ENCODE data around the gene MBOAT2.

MBOAT2 gene

GRCh38 chr2:8929128-8929527 lies 74.4 kb downstream of the MBOAT2 start:
- H3K36me3 ChIP-seq, result no peaks in the 10 kb centered on the region
- no peak for DNase-seq
- no peak overlapping the region for H3K4me3 ChIP-seq (ENCODE audit: low read depth, low read length)
- TF ChIP-seq CTCF (IDR thresholded peaks at IDR 0.05; ENCODE audit: low read depth, low read length), result no peak
- no peaks in the 10 kb centered on the region for H3K9me3 ChIP-seq
- H3K4me1 ChIP-seq, result 0 out of 2 replicates have a peak, but pooled peaks cover 2% of the 10 kb centered on the region
- no peaks in the 10 kb centered on the region for H3K27me3 ChIP-seq

DNA sequence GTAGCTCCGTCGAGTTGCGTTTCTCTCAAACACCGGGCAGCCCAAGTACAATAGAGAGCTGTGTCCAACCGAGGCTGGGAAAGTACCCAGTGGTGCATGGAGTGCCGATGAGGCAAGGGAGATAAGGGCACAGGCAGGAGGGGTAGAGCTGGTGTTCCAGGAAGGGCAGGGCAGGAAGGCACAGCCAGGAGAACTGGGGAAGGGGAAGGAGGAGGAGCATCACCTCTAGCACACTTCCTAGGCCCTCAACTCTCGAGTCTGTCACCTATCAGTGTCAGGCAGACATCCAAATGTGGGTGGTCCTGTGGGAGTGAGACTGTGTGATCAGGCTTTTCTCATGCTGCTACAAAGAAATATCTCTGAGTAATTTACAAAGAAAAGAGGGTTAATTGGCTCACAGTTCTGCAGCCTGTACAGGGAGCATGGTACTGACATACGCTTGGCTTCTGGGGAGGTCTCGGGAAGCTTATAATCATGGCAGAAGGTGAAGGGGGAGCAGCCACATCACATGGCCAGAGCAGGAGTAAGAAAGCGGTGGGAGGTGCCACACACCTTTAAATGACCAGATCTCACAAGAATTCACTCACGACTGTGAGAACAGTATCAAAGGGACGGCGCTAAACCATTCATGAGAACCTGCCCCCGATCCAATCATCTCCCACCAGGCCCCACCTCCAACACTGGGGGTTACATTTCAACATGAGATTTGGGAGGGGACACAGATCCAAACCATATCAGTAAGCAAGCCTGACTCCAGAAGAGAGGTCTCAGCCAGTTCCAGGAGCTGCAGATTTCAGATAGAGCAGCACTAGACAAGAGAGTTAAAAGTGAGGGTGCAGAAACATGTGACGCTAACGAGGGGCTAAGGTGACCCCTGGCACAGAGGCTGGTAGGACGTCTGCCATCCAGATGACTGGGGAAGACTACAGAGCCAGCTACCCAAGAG lies 75.7 kb downstream of the MBOAT2 start:
- no peak for TF ChIP-seq CTCF (IDR thresholded peaks at IDR 0.05; ENCODE audit: low read depth, low read length)
- Histone ChIP-seq H3K27me3 (no peaks in the 10 kb centered on the region), H3K4me1 (no peaks in the 10 kb centered on the region), H3K4me3 (ENCODE audit: low read depth, low read length) (no peak overlapping the region), H3K36me3 (no peaks in the 10 kb centered on the region), H3K9me3 (no peaks in the 10 kb centered on the region)
- no peak for DNase-seq

DNA sequence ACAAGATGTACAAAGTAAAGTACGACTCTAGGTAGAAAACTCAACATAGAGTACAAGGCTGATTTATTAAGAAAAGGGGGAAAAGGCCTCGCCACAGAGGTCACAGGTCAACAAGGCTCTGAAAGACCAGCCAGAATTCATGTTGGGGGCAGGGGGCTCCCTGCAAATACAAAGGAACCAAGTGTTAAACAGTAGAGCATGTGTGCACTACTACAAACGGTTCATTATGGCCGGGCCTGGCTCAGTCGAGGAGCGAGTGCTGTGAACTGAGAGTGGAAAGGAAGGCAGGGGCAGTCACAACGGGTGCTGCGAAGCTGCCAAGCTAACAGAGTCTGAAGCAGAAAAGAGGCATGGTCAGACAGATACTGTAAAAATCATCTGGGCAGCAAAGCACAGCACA lies 77.1 kb downstream of the MBOAT2 start:
- no peaks in the 10 kb centered on the region for H3K36me3 ChIP-seq
- H3K4me3 ChIP-seq (ENCODE audit: low read depth, low read length), result no peak overlapping the region
- no peaks in the 10 kb centered on the region for H3K27me3 ChIP-seq
- H3K9me3 ChIP-seq, result no peaks in the 10 kb centered on the region
- TF ChIP-seq CTCF (IDR thresholded peaks at IDR 0.05; ENCODE audit: low read depth, low read length), result no peak
- no peaks in the 10 kb centered on the region for H3K4me1 ChIP-seq
- no peak for DNase-seq

DNA sequence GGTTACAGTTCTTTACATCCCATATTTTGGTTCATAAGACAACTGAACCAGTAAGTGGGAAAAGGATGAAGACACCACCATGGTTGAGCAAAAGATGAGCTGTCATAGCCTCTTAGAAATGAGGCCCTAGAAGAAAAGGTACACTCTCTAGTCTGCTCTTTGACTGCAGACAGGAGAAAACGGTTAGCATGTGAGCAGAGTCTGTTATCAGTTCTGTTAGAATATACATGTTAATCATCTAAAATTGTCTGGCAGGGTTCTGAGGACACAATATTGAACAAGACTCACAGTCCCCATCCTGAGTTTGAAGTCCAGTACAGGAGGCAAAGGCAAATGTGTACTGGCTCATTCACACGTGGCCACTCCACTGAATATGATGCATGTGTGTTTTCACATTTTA lies 78.1 kb downstream of the MBOAT2 start:
- no peak for TF ChIP-seq CTCF (IDR thresholded peaks at IDR 0.05; ENCODE audit: low read depth, low read length)
- Histone ChIP-seq H3K4me1 (no peaks in the 10 kb centered on the region), H3K4me3 (ENCODE audit: low read depth, low read length) (no peak overlapping the region)

GRCh38 chr2:8923183-8923582 lies 80.3 kb downstream of the MBOAT2 start:
- DNase-seq, result no peak
- no peaks in the 10 kb centered on the region for H3K36me3 ChIP-seq
- no peaks in the 10 kb centered on the region for H3K4me1 ChIP-seq
- TF ChIP-seq CTCF (IDR thresholded peaks at IDR 0.05; ENCODE audit: low read depth, low read length), result no peak
- no peaks in the 10 kb centered on the region for H3K9me3 ChIP-seq
- H3K4me3 ChIP-seq (ENCODE audit: low read depth, low read length), result no peak overlapping the region
- H3K27me3 ChIP-seq, result no peaks in the 10 kb centered on the region

More for the DNA sequence above, 78.1 kb downstream of the MBOAT2 start:
- no peak for DNase-seq
- no peaks in the 10 kb centered on the region for H3K9me3 ChIP-seq
- no peaks in the 10 kb centered on the region for H3K27me3 ChIP-seq
- H3K36me3 ChIP-seq, result no peaks in the 10 kb centered on the region

DNA sequence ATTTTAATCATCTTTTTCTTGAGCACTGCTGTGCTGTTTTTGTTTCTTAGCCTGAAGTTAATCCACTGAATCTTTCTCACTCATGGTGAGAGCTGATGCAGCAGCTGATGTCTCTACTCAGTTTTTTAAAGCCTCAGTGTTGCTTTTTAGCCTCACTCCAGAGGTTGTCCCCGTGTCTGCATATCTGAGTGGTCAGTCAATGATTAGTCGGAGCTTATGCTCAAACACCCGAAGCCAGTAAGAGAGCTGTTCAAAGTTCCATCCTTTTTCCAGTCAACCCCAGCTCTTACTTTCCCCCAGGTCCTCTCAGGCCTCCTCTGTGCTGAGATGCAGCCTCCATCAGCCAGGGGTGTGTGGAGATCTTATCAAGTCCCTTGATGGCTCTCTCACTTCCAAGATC lies 81.1 kb downstream of the MBOAT2 start:
- Histone ChIP-seq H3K36me3 (no peaks in the 10 kb centered on the region), H3K4me1 (no peaks in the 10 kb centered on the region), H3K9me3 (no peaks in the 10 kb centered on the region), H3K27me3 (no peaks in the 10 kb centered on the region), H3K4me3 (ENCODE audit: low read depth, low read length) (no peak overlapping the region)
- DNase-seq, result no peak
- TF ChIP-seq CTCF (IDR thresholded peaks at IDR 0.05; ENCODE audit: low read depth, low read length), result no peak
